Measurements from ENCODE around the gene SLC2A4RG. TPM values are rescaled to one million over a fixed set of nuclear protein-coding genes. Genes with fewer than 3 reads are reported as not detected.

SLC2A4RG gene
- total and polyA plus RNA-seq, 2 of the 13 experiments (the other 11 are each of a cell fraction or from before 2014, with no cell fraction given): 91.4 to 95.9 TPM

GRCh38 chr20:63737945-63738686 is 1.5 kb upstream of the SLC2A4RG start (continued):
- TF ChIP-seq THYN1 (CRISPR knock-in tag; IDR thresholded peaks at IDR 0.05; ENCODE audit: borderline replicate concordance, low read depth) (no peak), JUNB (CRISPR knock-in tag; IDR thresholded peaks at IDR 0.05; ENCODE audit: borderline replicate concordance) (no peak), PHB2 (IDR thresholded peaks at IDR 0.05; ENCODE audit: partially characterized antibody) (no peak), ZNF550 (CRISPR knock-in tag; IDR thresholded peaks at IDR 0.05; ENCODE audit: borderline replicate concordance) (peak; percentile 97), GMEB2 (CRISPR knock-in tag; IDR thresholded peaks at IDR 0.05; ENCODE audit: low read depth) (no peak), ISX (CRISPR knock-in tag; conservative IDR thresholded peaks at IDR 0.05) (0 out of 2 replicates have a peak, but pooled peaks have one; percentile 66), YY1 (IDR thresholded peaks at IDR 0.05; ENCODE audit: insufficient read depth, insufficient replicate concordance, low read depth, low read length) (peak; percentile 78), CEBPZ (IDR thresholded peaks at IDR 0.05; ENCODE audit: low read length) (no peak), GABPA (IDR thresholded peaks at IDR 0.05; ENCODE audit: low read depth, low read length) (no peak), GABPA (CRISPR knock-in tag; IDR thresholded peaks at IDR 0.05; ENCODE audit: low read depth) (peak; percentile 46; the same call in 1 of the 2 replicates), TBP (CRISPR knock-in tag; IDR thresholded peaks at IDR 0.05) (no peak), ZNF770 (CRISPR knock-in tag; IDR thresholded peaks at IDR 0.05) (no peak), SNRNP70 (IDR thresholded peaks at IDR 0.05; ENCODE audit: low read depth, low read length) (no peak), XBP1 (CRISPR knock-in tag; IDR thresholded peaks at IDR 0.05) (peak; percentile 36; the same call in 1 of the 2 replicates), FOXK1 (CRISPR knock-in tag; IDR thresholded peaks at IDR 0.05; ENCODE audit: borderline replicate concordance, low read depth) (peak; percentile 74), NFIC (IDR thresholded peaks at IDR 0.05; ENCODE audit: low read length) (no peak; the same call in 1 of the 2 replicates), ZSCAN20 (CRISPR knock-in tag; IDR thresholded peaks at IDR 0.05; ENCODE audit: borderline replicate concordance) (peak; percentile 54; the same call in 1 of the 2 replicates), ZNF883 (CRISPR knock-in tag; IDR thresholded peaks at IDR 0.05; ENCODE audit: not compliant biosample characterization) (peak; percentile 93), NR2F1 (CRISPR knock-in tag; IDR thresholded peaks at IDR 0.05) (peak; percentile 72 to 89), ZNF160 (CRISPR knock-in tag; IDR thresholded peaks at IDR 0.05) (peak; percentile 38), TFAP4 (IDR thresholded peaks at IDR 0.05; ENCODE audit: borderline replicate concordance, low read depth) (peak; percentile 83), HNRNPUL1 (IDR thresholded peaks at IDR 0.05; ENCODE audit: low read depth, low read length) (0 out of 2 replicates have a peak, but pooled peaks have one; percentile 55)

All from HepG2 (cell line).